ENCODE data around the gene LGMN. TPM values are rescaled to one million over a fixed set of nuclear protein-coding genes. Genes with fewer than 3 reads are reported as not detected.

Gene LGMN
- total and polyA plus RNA-seq, 2 of the 13 experiments (the other 11 are each of a cell fraction or from before 2014, with no cell fraction given) = 28.9 to 76.4 TPM

GRCh38 chr14:92774572-92774971 lies 26.1 kb upstream of the LGMN start:
- H2AFZ ChIP-seq (ENCODE audit: low read length) = no peak overlapping the region
- H3K9ac ChIP-seq (ENCODE audit: insufficient read depth, low read depth, low read length) = no peak overlapping the region
- H3K27ac ChIP-seq (ENCODE audit: extremely low read length, insufficient read depth, low read length) = no peak overlapping the region
- no peaks in the 10 kb centered on the region for H3K9me3 ChIP-seq (ENCODE audit: low read length)
- no peak for TF ChIP-seq ZNF777 (CRISPR knock-in tag; IDR thresholded peaks at IDR 0.05)
- no peak for TF ChIP-seq POLR2G (IDR thresholded peaks at IDR 0.05; ENCODE audit: low read depth, low read length)
- TF ChIP-seq MAZ (IDR thresholded peaks at IDR 0.05; ENCODE audit: borderline replicate concordance, low read depth, low read length) = no peak
- no peak for TF ChIP-seq MAZ (CRISPR knock-in tag; IDR thresholded peaks at IDR 0.05; ENCODE audit: low read depth)
- no peak for TF ChIP-seq ZNF784 (CRISPR knock-in tag; IDR thresholded peaks at IDR 0.05; ENCODE audit: borderline replicate concordance)
- TF ChIP-seq YEATS4 (CRISPR knock-in tag; IDR thresholded peaks at IDR 0.05; ENCODE audit: borderline replicate concordance) = no peak
- no peak for TF ChIP-seq ZNF468 (CRISPR knock-in tag; IDR thresholded peaks at IDR 0.05)
- no peak for TF ChIP-seq THAP9 (CRISPR knock-in tag; IDR thresholded peaks at IDR 0.05; ENCODE audit: borderline replicate concordance)
- TF ChIP-seq MXD4 (CRISPR knock-in tag; IDR thresholded peaks at IDR 0.05) = no peak
- no peak for TF ChIP-seq TRIM24 (CRISPR knock-in tag; IDR thresholded peaks at IDR 0.05)
- TF ChIP-seq ADNP (CRISPR knock-in tag; IDR thresholded peaks at IDR 0.05) = no peak
- no peak for TF ChIP-seq RBM22 (optimal IDR thresholded peaks at IDR 0.05; ENCODE audit: low read length)
- TF ChIP-seq ZFP90 (CRISPR knock-in tag; IDR thresholded peaks at IDR 0.05; ENCODE audit: borderline replicate concordance) = no peak
- no peak for TF ChIP-seq AFF4 (CRISPR knock-in tag; IDR thresholded peaks at IDR 0.05)
- no peak for TF ChIP-seq ZNF883 (CRISPR knock-in tag; IDR thresholded peaks at IDR 0.05; ENCODE audit: not compliant biosample characterization)
- no peak overlapping the region for H3K4me3 ChIP-seq (replicated peaks in 1 of 3; ENCODE audit: insufficient read depth in 1 of 3, low read depth in 2 of 3, low read length in 3 of 3)
- POLR2A ChIA-PET = no interaction called here
- no peaks in the 10 kb centered on the region for H3K27me3 ChIP-seq (ENCODE audit: control insufficient read depth in 1 of 2, insufficient read depth in 2 of 2, low read length in 2 of 2)
- FAIRE-seq = no peak
- ATAC-seq = no peak
- DNase-seq (ENCODE audit: low spot score) = no peak
- H3K79me2 ChIP-seq (ENCODE audit: insufficient read depth, low read length) = no peaks in the 10 kb centered on the region
- no peaks in the 10 kb centered on the region for H4K20me1 ChIP-seq (ENCODE audit: insufficient read depth, low read length)
- no TSS peak for BruUV-seq (replicated peaks)
- WGBS (ENCODE audit: low lambda C conversion rate) = 58% methylated on average over 8 of the region's 8 CpGs
- H3K36me3 ChIP-seq (replicated peaks in 1 of 2; ENCODE audit: control insufficient read depth in 1 of 2, insufficient read depth in 2 of 2, low read length in 2 of 2) = no peaks in the 10 kb centered on the region
- H3K4me2 ChIP-seq (ENCODE audit: low read depth, low read length) = no peak overlapping the region
- in situ Hi-C loops (cut with HindIII; ENCODE audit: extremely low pct_ligation_motif_present, low pct_unique_long_range_greater_than_20kb) = no loop called here
- peaks cover 8% of the 10 kb centered on the region for H3K4me1 ChIP-seq (ENCODE audit: insufficient read depth, low read length)
- CTCF ChIA-PET (ENCODE audit: low intra/inter-chr PET ratio, low total read pairs) = no interaction called here
- intact Hi-C loops (cut with micrococcal nuclease; ENCODE audit: unreplicated experiment) = no loop called here
